Measurements from ENCODE around the gene NEDD4. TPM values are rescaled to one million over a fixed set of nuclear protein-coding genes. Genes with fewer than 3 reads are reported as not detected.

The NEDD4 gene
- total RNA-seq, 1 experiment from 2014 or later: 32.6 TPM

DNA sequence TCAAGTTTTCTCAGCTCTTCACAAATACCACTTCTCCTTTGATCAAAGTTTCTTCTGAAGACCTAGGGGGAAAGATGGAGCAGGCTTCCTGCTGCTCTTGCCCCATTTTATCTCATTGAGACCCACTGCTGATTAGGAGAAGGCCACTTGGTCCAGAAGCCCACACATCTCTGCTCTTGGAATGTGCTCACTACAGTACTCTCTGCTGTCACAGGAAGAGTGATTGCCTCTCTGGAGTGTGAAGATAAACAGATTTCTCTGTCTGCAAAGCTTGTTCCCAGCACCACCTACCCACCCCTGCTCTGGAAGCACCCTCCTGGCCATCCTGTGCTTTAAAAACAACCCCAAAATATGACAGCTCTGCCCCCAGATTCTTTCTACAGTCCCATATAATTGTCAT lies 209.1 kb downstream of the NEDD4 start:
- no peak for DNase-seq (ENCODE audit: low read depth)

GRCh38 chr15:55782901-55783300 lies 210.5 kb downstream of the NEDD4 start:
- no peak for DNase-seq (ENCODE audit: low read depth)

GRCh38 chr15:55780292-55780691 lies 213.1 kb downstream of the NEDD4 start:
- DNase-seq (ENCODE audit: low read depth): no peak

DNA sequence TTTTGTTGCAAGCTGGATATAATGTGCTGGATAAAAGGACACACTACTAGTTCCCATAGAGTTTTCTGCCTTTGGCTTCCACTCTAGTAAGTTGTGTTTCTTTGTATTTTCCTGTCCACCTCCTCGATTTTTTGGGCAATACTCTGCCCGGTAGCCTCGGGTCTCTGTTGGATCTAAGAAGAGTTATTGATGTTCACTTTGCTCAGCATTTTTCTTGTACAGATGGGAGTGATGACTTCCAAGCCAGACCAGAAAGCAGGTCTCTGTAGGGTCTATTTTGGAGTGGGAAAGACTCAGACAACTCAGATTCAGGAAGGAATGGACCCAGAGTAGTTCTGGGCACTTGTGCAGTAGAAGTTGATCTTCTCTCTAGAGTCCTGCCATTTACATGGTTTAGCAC lies 214.5 kb downstream of the NEDD4 start:
- no peak for DNase-seq (ENCODE audit: low read depth)

Data from M059J (cell line).